PC-9 (cell line): ENCODE results near the gene AIG1.

Experiments
- EZH2 ChIP-seq: fragments of 200-600 bp; sonication (generic); IDR thresholded peaks from 2 replicates; pipeline ENCODE4 v1.8.0; 2017; ENCODE audit warnings: antibody characterized with exemption, low read depth
- TF ChIP-seq, protein P1 (sequence below): fragments of 200-600 bp; sonication (generic); conservative IDR thresholded peaks from 2 replicates; pipeline ENCODE4 v1.6.1; 2017; ENCODE audit warnings: mixed run types, antibody characterized with exemption, mild to moderate bottlenecking, moderate library complexity

DNA sequence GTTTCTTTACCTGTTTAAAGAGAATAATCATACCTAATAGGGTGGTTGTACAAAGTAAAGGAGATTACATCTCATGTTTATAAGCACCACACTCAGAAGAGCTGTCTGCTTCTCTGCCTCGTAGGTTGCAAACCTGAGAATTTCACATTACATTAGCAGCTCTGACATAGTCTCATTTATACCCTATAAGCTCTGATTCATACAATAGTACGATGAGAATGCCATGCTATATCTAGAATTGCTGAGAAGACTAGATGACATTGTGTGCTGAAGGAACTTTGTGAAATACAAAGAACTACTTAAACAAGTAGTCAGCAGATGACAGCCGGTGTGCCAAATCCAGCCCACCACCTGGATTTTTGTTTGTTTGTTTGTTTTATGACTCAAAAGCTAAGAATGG is 268.6 kb downstream of the AIG1 start:
- TF ChIP-seq, protein P1, sequence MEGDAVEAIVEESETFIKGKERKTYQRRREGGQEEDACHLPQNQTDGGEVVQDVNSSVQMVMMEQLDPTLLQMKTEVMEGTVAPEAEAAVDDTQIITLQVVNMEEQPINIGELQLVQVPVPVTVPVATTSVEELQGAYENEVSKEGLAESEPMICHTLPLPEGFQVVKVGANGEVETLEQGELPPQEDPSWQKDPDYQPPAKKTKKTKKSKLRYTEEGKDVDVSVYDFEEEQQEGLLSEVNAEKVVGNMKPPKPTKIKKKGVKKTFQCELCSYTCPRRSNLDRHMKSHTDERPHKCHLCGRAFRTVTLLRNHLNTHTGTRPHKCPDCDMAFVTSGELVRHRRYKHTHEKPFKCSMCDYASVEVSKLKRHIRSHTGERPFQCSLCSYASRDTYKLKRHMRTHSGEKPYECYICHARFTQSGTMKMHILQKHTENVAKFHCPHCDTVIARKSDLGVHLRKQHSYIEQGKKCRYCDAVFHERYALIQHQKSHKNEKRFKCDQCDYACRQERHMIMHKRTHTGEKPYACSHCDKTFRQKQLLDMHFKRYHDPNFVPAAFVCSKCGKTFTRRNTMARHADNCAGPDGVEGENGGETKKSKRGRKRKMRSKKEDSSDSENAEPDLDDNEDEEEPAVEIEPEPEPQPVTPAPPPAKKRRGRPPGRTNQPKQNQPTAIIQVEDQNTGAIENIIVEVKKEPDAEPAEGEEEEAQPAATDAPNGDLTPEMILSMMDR = no peak
- TF ChIP-seq EZH2 = no peak
